IMR-90 (cell line): ENCODE data around the gene C2. TPM values are rescaled to one million over a fixed set of nuclear protein-coding genes. Genes with fewer than 3 reads are reported as not detected.

Source experiments
- ATAC-seq: fragments of 200-7000 bp; cut with Tn5 transposase; 2 replicates; pipeline ENCODE4 v1.9.1; 2020; ENCODE audit warnings: low read depth, mild to moderate bottlenecking, moderate library complexity
- BruUV-seq: library from RNA; stranded (reverse); fragments of 400-500 nt; replicated peaks from 2 replicates; lab custom pipeline; 2021; lab: Mats Ljungman, UMichigan
- CTCF ChIA-PET: fragments of 300-600 bp; formaldehyde crosslinking; extraction: SDS; loops from one replicate; lab custom pipeline; 2021; ENCODE audit warnings: antibody characterized with exemption; lab: Yijun Ruan, JAX
- POLR2A ChIA-PET: fragments of 300-600 bp; sonication (Branson Sonifier 250); formaldehyde crosslinking; loops from one replicate; lab custom pipeline; 2022; ENCODE audit warnings: antibody characterized with exemption; ENCODE audit not compliant: unreplicated experiment; lab: Charles Lee
- DNase-seq: peaks from one replicate; pipeline ENCODE4 v3.0.0; 2013
- H2AFZ ChIP-seq: replicated peaks from 2 replicates; pipeline ENCODE3; 2013; ENCODE audit warnings: low read length, mild to moderate bottlenecking; ENCODE audit not compliant: poor library complexity
- H2AK5ac ChIP-seq: 2 replicates; pipeline ENCODE4 v1.6.1; 2013; ENCODE audit warnings: low read depth, low read length, inconsistent platforms
- H2AK9ac ChIP-seq: replicated peaks from 2 replicates; pipeline ENCODE3; 2013; ENCODE audit warnings: mild to moderate bottlenecking, low read depth, low read length, moderate library complexity; ENCODE audit not compliant: poor library complexity
- H2BK120ac ChIP-seq: 2 replicates; pipeline ENCODE4 v1.6.1; 2013; ENCODE audit warnings: low read depth, low read length, inconsistent platforms
- H2BK15ac ChIP-seq: 3 replicates; pipeline ENCODE4 v1.6.1; 2013; ENCODE audit warnings: low read depth, low read length, inconsistent platforms
- H2BK20ac ChIP-seq: 2 replicates; pipeline ENCODE4 v1.6.1; 2013; ENCODE audit warnings: low read depth, mild to moderate bottlenecking, inconsistent platforms, low read length, moderate library complexity
- H2BK5ac ChIP-seq: 2 replicates; pipeline ENCODE4 v1.6.1; 2013; ENCODE audit warnings: mild to moderate bottlenecking, low read depth, low read length, inconsistent platforms; ENCODE audit not compliant: poor library complexity, severe bottlenecking
- H3K14ac ChIP-seq: replicated peaks from 2 replicates; pipeline ENCODE4 v1.6.1; 2013; ENCODE audit warnings: low read depth, low read length, inconsistent platforms
- H3K18ac ChIP-seq: 2 replicates; pipeline ENCODE4 v1.6.1; 2013; ENCODE audit warnings: low read depth, low read length, control low read depth
- H3K23ac ChIP-seq: 2 replicates; pipeline ENCODE4 v1.6.1; 2013; ENCODE audit warnings: low read depth, low read length, inconsistent platforms
- H3K27ac ChIP-seq: 2 replicates; pipeline ENCODE4 v1.5.1; 2013; ENCODE audit warnings: mild to moderate bottlenecking, control low read depth, low read length; ENCODE audit not compliant: insufficient read depth
- H3K27me3 ChIP-seq: 2 replicates; pipeline ENCODE4 v1.6.1; 2013; ENCODE audit warnings: low read length; ENCODE audit not compliant: control insufficient read depth, insufficient read depth
- H3K36me3 ChIP-seq: 2 replicates; pipeline ENCODE4 v1.6.1; 2013; ENCODE audit warnings: low read length, mixed read lengths; ENCODE audit not compliant: control insufficient read depth, insufficient read depth
- H3K4ac ChIP-seq: 2 replicates; pipeline ENCODE4 v1.6.1; 2013; ENCODE audit warnings: low read depth, low read length, inconsistent platforms
- H3K4me1 ChIP-seq: 2 replicates; pipeline ENCODE4 v1.6.1; 2013; ENCODE audit warnings: low read length, mixed read lengths; ENCODE audit not compliant: control insufficient read depth, insufficient read depth
- H3K4me2 ChIP-seq: 2 replicates; pipeline ENCODE4 v1.6.1; 2013; ENCODE audit warnings: low read depth, mild to moderate bottlenecking, control low read depth, low read length, moderate library complexity
- H3K4me3 ChIP-seq: 2 replicates; pipeline ENCODE4 v1.5.1; 2013; ENCODE audit warnings: low read depth, mild to moderate bottlenecking, control low read depth, low read length, moderate library complexity; ENCODE audit not compliant: insufficient read depth
- H3K56ac ChIP-seq: 2 replicates; pipeline ENCODE4 v1.6.1; 2013; ENCODE audit warnings: low read length, inconsistent platforms; ENCODE audit not compliant: insufficient read depth; ENCODE audit errors: extremely low read depth
- H3K79me1 ChIP-seq, 2 experiments: 2 replicates each; pipeline ENCODE4 v1.6.1; 2013; ENCODE audit warnings: low read length in 2 of 2, inconsistent platforms in 1 of 2, low read depth in 1 of 2
- H3K9ac ChIP-seq: 2 replicates; pipeline ENCODE4 v1.6.1; 2013; ENCODE audit warnings: low read depth, low read length, control low read depth
- H3K9me1 ChIP-seq: 2 replicates; pipeline ENCODE4 v1.6.1; 2013; ENCODE audit warnings: low read length, inconsistent platforms; ENCODE audit not compliant: insufficient read depth
- H3K9me3 ChIP-seq: 2 replicates; pipeline ENCODE4 v1.6.1; 2013; ENCODE audit warnings: low read length; ENCODE audit not compliant: control insufficient read depth, insufficient read depth
- H4K20me1 ChIP-seq: 2 replicates; pipeline ENCODE4 v1.6.1; 2013; ENCODE audit warnings: low read length, inconsistent platforms; ENCODE audit not compliant: insufficient read depth
- H4K5ac ChIP-seq: 2 replicates; pipeline ENCODE4 v1.6.1; 2013; ENCODE audit warnings: mild to moderate bottlenecking, low read depth, low read length, control low read depth
- H4K8ac ChIP-seq, 2 experiments: 2 replicates each; pipeline ENCODE4 v1.6.1; 2013; ENCODE audit warnings: low read depth in 2 of 2, low read length in 2 of 2, control low read depth in 1 of 2, inconsistent platforms in 1 of 2
- H4K91ac ChIP-seq: 2 replicates; pipeline ENCODE4 v1.6.1; 2013; ENCODE audit warnings: low read depth, low read length, inconsistent platforms; ENCODE audit not compliant: insufficient read depth
- BHLHE40 ChIP-seq: fragments of 150-350 bp; IDR thresholded peaks from 2 replicates; pipeline ENCODE4 v1.6.1; 2016; ENCODE audit warnings: mild to moderate bottlenecking, low read depth, low read length
- CEBPB ChIP-seq: IDR thresholded peaks from 2 replicates; pipeline ENCODE4 v1.6.1; 2012; ENCODE audit warnings: low read depth, low read length, improper control_type of control experiment
- CHD1 ChIP-seq: IDR thresholded peaks from 2 replicates; pipeline ENCODE4 v1.6.1; 2012; ENCODE audit warnings: low read depth, low read length, improper control_type of control experiment
- CTCF ChIP-seq: conservative IDR thresholded peaks from 2 replicates; pipeline ENCODE4 v1.5.1; 2012; ENCODE audit warnings: mild to moderate bottlenecking, low read depth, low read length, improper control_type of control experiment
- ELK1 ChIP-seq: fragments of 150-350 bp; IDR thresholded peaks from 2 replicates; pipeline ENCODE4 v1.6.1; 2016; ENCODE audit warnings: low read depth, mild to moderate bottlenecking, low read length, moderate library complexity, borderline replicate concordance
- FOS ChIP-seq: fragments of 150-350 bp; IDR thresholded peaks from 2 replicates; pipeline ENCODE4 v1.6.1; 2016; ENCODE audit warnings: low read depth, low read length
- MAFK ChIP-seq: IDR thresholded peaks from 2 replicates; pipeline ENCODE4 v1.6.1; 2012; ENCODE audit warnings: low read depth, low read length, improper control_type of control experiment
- MAZ ChIP-seq: IDR thresholded peaks from 2 replicates; pipeline ENCODE4 v1.6.1; 2012; ENCODE audit warnings: low read depth, mild to moderate bottlenecking, low read length, improper control_type of control experiment, moderate library complexity, borderline replicate concordance
- MXI1 ChIP-seq: IDR thresholded peaks from 2 replicates; pipeline ENCODE4 v1.6.1; 2012; ENCODE audit warnings: low read depth, mild to moderate bottlenecking, low read length, moderate library complexity, borderline replicate concordance
- NFE2L2 ChIP-seq: fragments of 150-350 bp; IDR thresholded peaks from 2 replicates; pipeline ENCODE4 v1.6.1; 2016; ENCODE audit warnings: low read depth, mild to moderate bottlenecking, low read length
- POLR2A ChIP-seq: IDR thresholded peaks from 2 replicates; pipeline ENCODE4 v1.6.1; 2012; ENCODE audit warnings: mild to moderate bottlenecking, low read depth, low read length
- RAD21 ChIP-seq: IDR thresholded peaks from 2 replicates; pipeline ENCODE4 v1.6.1; 2012; ENCODE audit warnings: low read length, improper control_type of control experiment
- RCOR1 ChIP-seq: IDR thresholded peaks from 2 replicates; pipeline ENCODE4 v1.6.1; 2012; ENCODE audit warnings: mild to moderate bottlenecking, low read length, improper control_type of control experiment; ENCODE audit not compliant: insufficient replicate concordance
- RFX5 ChIP-seq: IDR thresholded peaks from 2 replicates; pipeline ENCODE4 v1.8.0; 2012; ENCODE audit warnings: low read depth, mild to moderate bottlenecking, low read length, moderate library complexity
- SMC3 ChIP-seq: fragments of 150-350 bp; IDR thresholded peaks from 2 replicates; pipeline ENCODE4 v1.6.1; 2016; ENCODE audit warnings: low read depth, mild to moderate bottlenecking, antibody characterized with exemption, low read length, moderate library complexity
- USF2 ChIP-seq: fragments of 150-350 bp; IDR thresholded peaks from 2 replicates; pipeline ENCODE4 v1.6.1; 2017; ENCODE audit warnings: mild to moderate bottlenecking, antibody characterized with exemption, low read length, low read depth
- WGBS, 2 experiments: methylation state at CpG; one replicate each; pipeline versions ENCODE4 v1.1.5 to v1.1.7; 2013; ENCODE audit warnings: missing lambda C conversion rate in 2 of 2; ENCODE audit not compliant: insufficient read length in 1 of 2; ENCODE audit errors: extremely low coverage in 2 of 2; 5-methylcytosine and 5-hydroxymethylcytosine counted together
- dilution Hi-C: fragments of 300-500 bp; cut with HindIII; formaldehyde crosslinking; loops from one replicate; pipeline ENCODE4 v1.14.3; 2018; ENCODE audit warnings: low sequenced_read_pairs; ENCODE audit not compliant: unreplicated experiment
- in situ Hi-C: fragments of 300-500 bp; cut with MboI; formaldehyde crosslinking; loops from 3 replicates; pipeline ENCODE4 v1.14.3; 2019; ENCODE audit warnings: low sequenced_read_pairs, inconsistent platforms, mixed read lengths
- intact Hi-C: fragments of 100-400 bp; cut with micrococcal nuclease; formaldehyde crosslinking; loops from 2 replicates; pipeline ENCODE4 v1.10.0; 2022
- polyA plus RNA-seq, 3 experiments: library from polyadenylated mRNA; depleted of rRNA; stranded (reverse); fragments of >200 nt; gene quantifications; 2 replicates each; pipeline ENCODE4 v1.2.3, GENCODE V29; 2012; ENCODE audit warnings: low replicate concordance in 1 of 3
- total RNA-seq: library from RNA; depleted of rRNA; stranded (reverse); fragments of >200 nt; gene quantifications from 2 replicates; pipeline ENCODE4 v1.2.3, GENCODE V29; 2012

The C2 gene
- total and polyA plus RNA-seq, 2 of the 4 experiments (the other 2 are of a cell fraction): 0.18 to 0.19 TPM

- Histone ChIP-seq H3K9ac (no peak overlapping the region), H3K4me2 (no peak overlapping the region), H2BK120ac (no peak overlapping the region), H4K91ac (no peak overlapping the region), H2BK20ac (no peak overlapping the region), H3K14ac (no peak overlapping the region), H3K4ac (no peak overlapping the region), H4K8ac (no peak overlapping the region), H3K56ac (no peak overlapping the region), H3K27ac (no peak overlapping the region), H2BK5ac (no peak overlapping the region), H2AK9ac (no peak overlapping the region), H2AFZ (no peak overlapping the region), H4K5ac (no peak overlapping the region), H3K9me3 (no peaks in the 10 kb centered on the region), H3K36me3 (peaks cover 10% of the 10 kb centered on the region; the same call in 1 of the 2 replicates), H3K79me1 (peaks cover 7 to 19% of the 10 kb centered on the region in 2 experiments; a peak in 3 of 4 replicates), H2AK5ac (no peak overlapping the region), H3K27me3 (no peaks in the 10 kb centered on the region), H3K4me3 (no peak overlapping the region), H3K4me1 (no peaks in the 10 kb centered on the region), H4K20me1 (no peaks in the 10 kb centered on the region; the same call in 1 of the 2 replicates), H3K23ac (no peak overlapping the region), H2BK15ac (no peak overlapping the region), H3K9me1 (no peaks in the 10 kb centered on the region; the same call in 1 of the 2 replicates), H3K18ac (no peak overlapping the region)
- ATAC-seq (no peak), DNase-seq (no peak)
- ChIA-PET POLR2A (no interaction called here), CTCF (no interaction called here)
- WGBS, 2 experiments: no CpG with 5 or more reads among the region's 5 CpGs
- no TSS peak for BruUV-seq
- TF ChIP-seq CHD1 (no peak), MAZ (no peak), CTCF (no peak), SMC3 (no peak), RCOR1 (no peak), POLR2A (no peak), MAFK (no peak), RFX5 (no peak), USF2 (no peak), ELK1 (no peak), NFE2L2 (no peak), MXI1 (no peak), BHLHE40 (no peak), CEBPB (no peak), RAD21 (no peak), FOS (no peak)
- intact Hi-C loops: no loop called here
- in situ Hi-C loops: loop anchor here (10.0 kb wide), 2 partner anchors 136 to 196 kb away; partner anchors contain the start of genes AGPAT1 and RNF5
- dilution Hi-C loops: no loop called here
Measured at GRCh38 chr6:31978831-31979230, 51.3 kb downstream of the C2 start.
